ENCODE data around the gene CSMD2.

The CSMD2 gene

GRCh38 chr1:33908324-33908956 is 256.6 kb downstream of the CSMD2 start:
- Histone ChIP-seq H3K9me2 (replicated peaks; ENCODE audit: insufficient read depth, low read length) (no peaks in the 10 kb centered on the region), H3K27ac (ENCODE audit: low read depth, low read length) (no peak overlapping the region), H3F3A (ENCODE audit: insufficient read depth) (no peaks in the 10 kb centered on the region), H3K79me2 (ENCODE audit: insufficient read depth, low read length) (no peaks in the 10 kb centered on the region), H3K9me3 (ENCODE audit: insufficient read depth, low read length) (no peaks in the 10 kb centered on the region), H4K20me1 (ENCODE audit: low read depth, low read length) (no peaks in the 10 kb centered on the region), H3K4me3 (ENCODE audit: insufficient read depth, low read length, poor library complexity, severe bottlenecking) (no peak overlapping the region), H3K27me3 (ENCODE audit: low read length) (no peaks in the 10 kb centered on the region), H3K36me3 (ENCODE audit: low read length) (no peaks in the 10 kb centered on the region), H3K9ac (ENCODE audit: low read length) (no peak overlapping the region), H2AFZ (ENCODE audit: low read depth, low read length, severe bottlenecking) (no peak overlapping the region), H3K4me2 (ENCODE audit: low read depth, low read length, poor library complexity, severe bottlenecking) (no peak overlapping the region)
- no peak for TF ChIP-seq EZH2phosphoT487 (conservative IDR thresholded peaks at IDR 0.05; ENCODE audit: low read length)
- no peak for TF ChIP-seq CTCF (IDR thresholded peaks at IDR 0.05; ENCODE audit: insufficient read depth, low read length, poor library complexity, severe bottlenecking)

- TF ChIP-seq CTCF (IDR thresholded peaks at IDR 0.05; ENCODE audit: insufficient read depth, low read length, poor library complexity, severe bottlenecking) (no peak), EZH2phosphoT487 (conservative IDR thresholded peaks at IDR 0.05; ENCODE audit: low read length) (no peak)
- Histone ChIP-seq H3K4me3 (ENCODE audit: insufficient read depth, low read length, poor library complexity, severe bottlenecking) (no peak overlapping the region), H3K9me2 (replicated peaks; ENCODE audit: insufficient read depth, low read length) (no peaks in the 10 kb centered on the region), H2AFZ (ENCODE audit: low read depth, low read length, severe bottlenecking) (no peak overlapping the region), H3K27ac (ENCODE audit: low read depth, low read length) (no peak overlapping the region), H3K36me3 (ENCODE audit: low read length) (no peaks in the 10 kb centered on the region), H3K9ac (ENCODE audit: low read length) (no peak overlapping the region), H3K4me2 (ENCODE audit: low read depth, low read length, poor library complexity, severe bottlenecking) (no peak overlapping the region), H3K79me2 (ENCODE audit: insufficient read depth, low read length) (no peaks in the 10 kb centered on the region), H3K9me3 (ENCODE audit: insufficient read depth, low read length) (no peaks in the 10 kb centered on the region), H4K20me1 (ENCODE audit: low read depth, low read length) (no peaks in the 10 kb centered on the region), H3F3A (ENCODE audit: insufficient read depth) (no peaks in the 10 kb centered on the region), H3K27me3 (ENCODE audit: low read length) (no peaks in the 10 kb centered on the region)
Observed at GRCh38 chr1:33906156-33906555, 258.9 kb downstream of the CSMD2 start.

- no peak overlapping the region for H2AFZ ChIP-seq (ENCODE audit: low read depth, low read length, severe bottlenecking)
- no peak overlapping the region for H3K9ac ChIP-seq (ENCODE audit: low read length)
- no peaks in the 10 kb centered on the region for H3K27me3 ChIP-seq (ENCODE audit: low read length)
Observed at GRCh38 chr1:33905241-33905640, 259.8 kb downstream of the CSMD2 start.

More at GRCh38 chr1:33905241-33905640, 259.8 kb downstream of the CSMD2 start:
- Histone ChIP-seq H4K20me1 (ENCODE audit: low read depth, low read length) (no peaks in the 10 kb centered on the region), H3K9me2 (replicated peaks; ENCODE audit: insufficient read depth, low read length) (no peaks in the 10 kb centered on the region), H3K4me3 (ENCODE audit: insufficient read depth, low read length, poor library complexity, severe bottlenecking) (no peak overlapping the region), H3K79me2 (ENCODE audit: insufficient read depth, low read length) (no peaks in the 10 kb centered on the region), H3K27ac (ENCODE audit: low read depth, low read length) (no peak overlapping the region), H3K4me2 (ENCODE audit: low read depth, low read length, poor library complexity, severe bottlenecking) (no peak overlapping the region), H3F3A (ENCODE audit: insufficient read depth) (no peaks in the 10 kb centered on the region), H3K9me3 (ENCODE audit: insufficient read depth, low read length) (no peaks in the 10 kb centered on the region), H3K36me3 (ENCODE audit: low read length) (no peaks in the 10 kb centered on the region)
- TF ChIP-seq CTCF (IDR thresholded peaks at IDR 0.05; ENCODE audit: insufficient read depth, low read length, poor library complexity, severe bottlenecking) (no peak), EZH2phosphoT487 (conservative IDR thresholded peaks at IDR 0.05; ENCODE audit: low read length) (no peak)
